Small intestine (tissue), 7 donors: ENCODE data around the gene C3orf33. TPM values are rescaled to one million over a fixed set of nuclear protein-coding genes. Genes with fewer than 3 reads are reported as not detected.

Experiments used
- DNase-seq, 2 donors: peaks; one replicate each; pipeline versions ENCODE4 v3.0.0 to v3.0.0-alpha.2; 2013
- FAIRE-seq: peaks from 2 replicates; lab custom pipeline; 2012; peaks lifted over from hg19 to GRCh38; lab: Jason Lieb, UNC
- H3K27ac ChIP-seq, 3 donors: one replicate each; pipeline ENCODE4 v1.5.1; 2013; ENCODE audit warnings: low read length in 2 of 3, mild to moderate bottlenecking in 2 of 3, control low read depth in 1 of 3, inconsistent platforms in 1 of 3, low read depth in 1 of 3, moderate library complexity in 1 of 3
- H3K27me3 ChIP-seq, 3 donors: one replicate each; pipeline ENCODE4 v1.6.1; 2013; ENCODE audit warnings: low read length in 3 of 3, inconsistent platforms in 1 of 3; ENCODE audit not compliant: control insufficient read depth in 3 of 3, insufficient read depth in 3 of 3
- H3K36me3 ChIP-seq, 3 donors: one replicate each; pipeline ENCODE4 v1.6.1; 2013; ENCODE audit warnings: low read length in 3 of 3, inconsistent platforms in 1 of 3, low read depth in 1 of 3, mild to moderate bottlenecking in 1 of 3, moderate library complexity in 1 of 3; ENCODE audit not compliant: control insufficient read depth in 3 of 3, insufficient read depth in 2 of 3
- H3K4me1 ChIP-seq, 3 donors: one replicate each; pipeline ENCODE4 v1.6.1; 2013; ENCODE audit warnings: low read length in 2 of 3, inconsistent platforms in 1 of 3, low read depth in 1 of 3, mild to moderate bottlenecking in 1 of 3, moderate library complexity in 1 of 3; ENCODE audit not compliant: control insufficient read depth in 3 of 3, insufficient read depth in 2 of 3
- H3K4me3 ChIP-seq, 3 donors: one replicate each; pipeline ENCODE4 v1.5.1; 2013; ENCODE audit warnings: low read length in 3 of 3, control low read depth in 1 of 3, inconsistent platforms in 1 of 3, low read depth in 1 of 3, mild to moderate bottlenecking in 1 of 3, moderate library complexity in 1 of 3
- H3K9me3 ChIP-seq, 2 donors: one replicate each; pipeline ENCODE4 v1.6.1; 2013; ENCODE audit warnings: low read depth in 1 of 2, low read length in 1 of 2; ENCODE audit not compliant: control insufficient read depth in 2 of 2, insufficient read depth in 1 of 2
- WGBS, 3 donors: extraction: QIAGEN DNeasy Blood & Tissue Kit; methylation state at CpG; one replicate each; pipeline ENCODE4 v1.1.7; 2013; 5-methylcytosine and 5-hydroxymethylcytosine counted together
- polyA plus RNA-seq, 4 donors: library from polyadenylated mRNA; stranded (reverse) in 3 of 4; unstranded in 1 of 4; fragments of 200-250 nt in 3 of 4; fragments of 120-200 nt in 1 of 4; gene quantifications; one replicate each; pipeline versions ENCODE4 v1.2.1 to v1.2.3, GENCODE V29; 2013
- donor health status: healthy with polysubstance abuse.
- donor health status: control.
- donor health status: control.
- donor health status: Bipolar disorder and iron deficiency.
- donor health status: healthy.

The C3orf33 gene
- polyA plus RNA-seq, 4 donors = 0.89 to 10.3 (median 2.2) TPM

DNA sequence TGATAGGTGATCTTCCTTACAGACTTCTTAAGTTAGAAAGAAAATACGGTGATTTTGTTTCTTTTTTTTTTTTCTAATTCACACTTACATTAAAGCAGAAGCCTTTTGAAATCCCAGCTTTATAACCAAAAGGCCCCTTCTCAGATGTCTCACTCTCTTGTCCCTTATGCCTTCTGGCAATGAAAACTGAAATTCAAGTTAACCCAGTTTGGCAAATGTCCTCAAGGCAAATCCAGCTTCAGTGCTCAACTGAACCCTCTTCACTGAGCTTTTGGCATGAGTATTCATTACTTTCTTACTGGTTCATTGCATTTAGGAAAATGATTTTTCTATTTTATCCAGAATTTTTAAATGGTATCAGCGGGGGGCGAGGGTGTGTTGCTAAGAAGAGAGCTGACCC is 78.2 kb downstream of the C3orf33 start:
- no peak overlapping the region for H3K27ac ChIP-seq
- H3K36me3 ChIP-seq = peaks cover 0 to 12% (median 0%) of the 10 kb centered on the region in 3 donors
- no peak overlapping the region for H3K4me3 ChIP-seq
- no peaks in the 10 kb centered on the region for H3K4me1 ChIP-seq
- no peak for DNase-seq
- no peaks in the 10 kb centered on the region for H3K27me3 ChIP-seq
- no peaks in the 10 kb centered on the region for H3K9me3 ChIP-seq
- no peak for FAIRE-seq
- WGBS, 3 donors = 88 to 95% (median 95%) methylated on average over 3 of the region's 3 CpGs

DNA sequence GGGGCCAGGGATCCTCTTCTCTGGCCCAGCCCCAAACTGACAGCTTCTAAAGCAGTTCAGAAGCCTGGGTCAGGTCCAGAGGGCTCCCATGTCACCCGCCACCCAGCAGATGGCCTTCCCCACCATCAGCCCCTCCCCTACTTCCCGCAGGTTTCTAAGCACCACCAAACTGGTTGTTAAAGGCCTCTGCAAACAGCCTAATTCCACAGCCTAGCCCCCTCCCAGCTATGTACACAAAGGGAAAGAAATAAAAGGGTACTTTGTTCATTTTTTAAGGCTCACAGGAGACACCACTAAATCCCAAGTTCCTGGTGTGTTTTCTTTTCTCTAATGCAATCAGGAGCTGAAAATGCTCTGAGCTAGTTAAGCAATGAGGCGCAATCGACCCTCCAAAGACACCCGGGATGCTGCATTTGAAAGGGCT is 91.8 kb downstream of the C3orf33 start:
- DNase-seq (peak in 1 of 2 donors; percentile 34), FAIRE-seq (no peak)
- H3K27me3 ChIP-seq = no peaks in the 10 kb centered on the region
- peak overlapping the region in 1 of 3 donors; percentile 36 for H3K27ac ChIP-seq
- no peak overlapping the region for H3K4me3 ChIP-seq
- H3K36me3 ChIP-seq = no peaks in the 10 kb centered on the region
- 65 to 74% (median 69%) methylated on average over 5 of the region's 5 CpGs for WGBS, 3 donors
- peaks cover 0 to 4% (median 0%) of the 10 kb centered on the region in 3 donors for H3K4me1 ChIP-seq
- H3K9me3 ChIP-seq = peaks cover 0 to 18% of the 10 kb centered on the region in 2 donors

Other genes with a start within 250 kb of the C3orf33 start
- 1 to 10 TPM; 1.4 to 9.7 (median 2.8) TPM for gene PLCH1, start 61.2 kb downstream of the C3orf33 start, polyA plus RNA-seq
- gene SLC33A1, start 48.1 kb upstream of the C3orf33 start, polyA plus RNA-seq = 10 to 100 TPM in 2 of 4 donors, 1 to 10 TPM in 2; 2.9 to 34.3 (median 10.2) TPM
- 10 to 100 TPM in 3 of 4 donors, 1 to 10 TPM in 1; 8.9 to 39.2 (median 18.9) TPM for gene GMPS, start 64.4 kb upstream of the C3orf33 start, polyA plus RNA-seq